Hepatocyte (in vitro differentiated cells): ENCODE results near the gene RPP25.

Source experiments
- CTCF ChIP-seq: fragments of 200-600 bp; sonication (generic); IDR thresholded peaks from 2 replicates; pipeline ENCODE4 v1.5.1; 2016; ENCODE audit warnings: antibody characterized with exemption, mild to moderate bottlenecking; ENCODE audit not compliant: poor library complexity
- EZH2 ChIP-seq: fragments of 200-600 bp; sonication (generic); IDR thresholded peaks from 2 replicates; pipeline ENCODE4 v1.6.1; 2016; ENCODE audit warnings: antibody characterized with exemption, mild to moderate bottlenecking, borderline replicate concordance

DNA sequence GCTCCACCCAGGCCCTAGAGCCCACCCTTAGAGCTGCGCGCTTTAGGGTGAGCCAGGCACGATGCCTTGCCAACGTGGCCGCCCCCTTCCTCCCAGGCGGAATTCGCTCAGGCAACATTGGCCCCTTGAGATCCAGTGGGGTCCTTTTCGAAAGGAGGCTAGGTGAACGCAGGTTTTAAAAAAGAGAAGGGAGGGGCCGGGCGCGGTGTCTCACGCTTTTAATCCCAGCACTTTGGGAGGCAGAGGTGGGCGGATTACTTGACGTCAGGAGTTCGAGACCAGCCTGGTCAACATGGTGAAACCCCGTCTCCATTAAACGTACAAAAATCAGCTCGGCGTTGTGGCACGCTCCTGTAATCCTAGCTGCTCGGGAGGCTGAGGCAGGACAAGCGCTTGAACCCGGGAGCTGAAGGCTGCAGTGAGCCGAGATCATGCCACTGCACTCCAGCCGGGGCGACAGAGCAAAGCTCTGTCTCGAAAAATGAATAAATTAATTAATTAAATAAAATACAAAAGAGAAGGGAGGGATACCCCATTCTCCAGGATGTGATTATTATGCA, 984 bp upstream of the RPP25 start:
- TF ChIP-seq CTCF, result no peak
- peak; percentile 18 for TF ChIP-seq EZH2
